IPS-NIHi7 (cell line): ENCODE data around the gene RPTOR.
"Not testable (repeated sequence)": the region's sequence is repeated elsewhere in the genome, so short reads cannot be mapped to it uniquely, and the experiment has no call there.

ENCODE experiments used
- DNase-seq: peaks from one replicate; pipeline ENCODE4 v3.0.0; 2012; ENCODE audit warnings: mixed read lengths; ENCODE audit errors: extremely low spot score

Gene RPTOR

DNA sequence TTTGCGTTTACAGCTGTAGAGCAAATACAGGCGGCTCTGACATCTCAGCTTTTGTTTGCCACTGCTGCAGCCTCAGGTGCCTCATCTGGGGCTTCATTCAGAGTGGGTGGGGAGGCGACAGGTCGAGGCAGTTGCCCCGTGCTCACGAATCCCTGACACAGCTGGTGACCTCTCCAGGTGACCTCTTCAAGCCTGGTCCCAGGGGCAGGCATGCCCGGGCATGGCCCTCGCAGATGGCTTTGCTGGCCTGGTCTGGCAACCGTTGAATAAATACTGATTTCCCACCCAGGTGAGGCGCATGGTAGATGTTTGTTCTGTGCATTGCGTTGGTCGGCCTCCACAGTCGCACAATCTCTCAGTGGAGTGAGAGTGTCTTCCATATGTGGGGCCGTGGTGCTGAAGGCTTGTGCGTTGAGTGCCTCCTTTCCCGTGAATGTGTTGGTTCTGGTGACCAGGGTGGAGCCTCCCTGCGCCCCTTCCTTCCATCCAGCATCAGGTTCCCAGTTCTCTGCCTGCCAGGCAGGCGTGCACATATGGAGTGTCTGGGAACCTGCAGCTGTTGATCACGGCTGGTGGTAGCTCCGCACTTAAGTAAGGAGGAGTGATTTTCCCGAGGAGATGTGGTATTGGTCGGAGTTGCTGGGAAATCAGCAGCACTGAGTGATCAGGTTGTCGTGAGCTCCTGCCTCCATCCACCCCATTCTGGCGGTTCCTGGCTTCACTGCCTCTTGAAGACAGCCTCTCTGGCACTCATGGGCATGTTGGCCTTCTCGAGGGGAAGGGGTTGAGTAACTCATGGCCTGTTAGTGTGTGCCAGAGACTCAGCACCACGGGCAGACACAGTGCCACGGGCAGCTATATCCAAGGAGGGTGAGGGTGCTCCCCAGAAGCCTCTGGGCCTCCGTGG is 149.7 kb downstream of the RPTOR start:
- DNase-seq = no peak

DNA sequence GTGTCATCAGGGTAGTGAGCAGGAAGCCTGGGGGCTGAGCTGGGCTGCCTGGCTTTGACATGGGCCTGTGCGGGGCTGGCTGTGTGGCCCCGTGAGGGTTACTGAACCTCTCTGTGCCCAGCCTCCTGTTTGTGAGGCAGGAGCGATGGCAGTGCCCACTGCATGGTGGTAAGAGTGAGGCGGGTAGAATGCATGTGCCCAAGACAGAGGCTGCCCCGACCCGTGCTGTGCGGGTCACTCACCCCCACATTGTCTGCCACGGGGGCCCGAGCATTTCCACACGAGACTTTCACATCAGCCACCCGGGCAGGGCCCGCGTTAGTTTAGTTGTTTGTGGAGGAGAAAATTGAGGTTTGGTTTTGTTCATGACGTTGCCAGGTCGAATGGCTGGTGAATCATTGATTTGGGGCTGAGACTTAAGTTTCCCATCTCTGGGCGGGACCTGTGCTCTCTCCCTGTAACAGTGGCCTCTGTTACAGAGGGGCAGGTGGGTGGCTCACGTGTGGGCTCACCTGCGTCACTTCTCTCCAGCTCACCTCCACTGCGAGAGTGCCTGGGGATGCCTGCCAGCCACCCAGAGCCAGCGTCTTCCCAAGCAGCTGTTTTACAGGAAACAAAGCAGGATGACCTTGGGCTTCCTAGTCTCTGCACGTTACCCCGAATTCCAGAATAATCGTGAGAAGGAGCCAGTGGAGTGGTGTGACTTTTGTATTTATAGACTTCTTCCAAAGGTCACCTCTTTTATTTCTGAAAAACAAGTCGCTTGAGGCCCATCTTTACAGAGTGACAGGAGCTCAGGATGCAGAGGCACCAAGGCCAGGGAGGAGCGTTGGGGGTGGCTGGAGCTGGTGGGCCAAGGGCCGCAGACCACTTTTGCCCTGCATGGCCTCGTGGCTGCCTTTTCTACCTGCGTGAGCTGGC is 150.6 kb downstream of the RPTOR start:
- no peak for DNase-seq

DNA sequence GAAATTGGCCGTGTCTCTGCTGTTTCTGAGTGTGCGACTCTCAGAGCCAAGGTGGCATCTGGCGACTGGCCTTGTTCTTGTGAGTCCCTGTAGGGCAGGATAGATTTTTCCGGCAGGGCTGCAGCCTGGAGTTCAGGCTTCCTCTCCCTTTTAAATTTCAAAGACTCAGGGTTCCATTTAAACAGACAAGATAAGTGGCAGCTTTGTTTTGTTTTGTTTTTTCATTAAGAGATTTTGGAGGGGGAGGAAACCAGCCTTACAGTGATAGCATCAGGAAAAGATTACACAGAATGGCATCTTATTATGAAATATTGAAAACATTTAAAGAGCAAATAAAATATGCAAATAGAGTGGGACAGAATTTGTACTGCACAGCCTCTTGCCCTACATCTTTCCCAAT is 151.3 kb downstream of the RPTOR start:
- no peak for DNase-seq

DNA sequence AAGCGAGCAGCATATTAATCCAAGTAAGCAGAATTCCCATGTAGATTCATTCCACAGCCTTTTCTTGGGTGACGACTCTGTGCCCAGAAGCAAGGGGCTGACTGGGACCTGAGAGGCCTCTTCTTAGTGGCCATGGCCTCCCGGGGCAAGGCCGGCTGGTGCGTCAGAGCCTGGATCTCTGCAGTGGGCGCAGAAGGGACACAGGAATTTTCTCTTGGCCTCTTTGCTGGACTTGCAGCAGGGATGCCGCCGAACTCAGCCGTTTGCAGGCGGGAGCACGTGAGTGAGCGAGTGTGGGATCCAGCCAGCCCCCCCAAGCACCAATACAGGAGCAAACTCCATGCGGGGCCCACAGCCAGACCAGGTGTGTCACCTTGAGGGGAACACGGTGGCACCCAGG is 151.8 kb downstream of the RPTOR start:
- DNase-seq = no peak

DNA sequence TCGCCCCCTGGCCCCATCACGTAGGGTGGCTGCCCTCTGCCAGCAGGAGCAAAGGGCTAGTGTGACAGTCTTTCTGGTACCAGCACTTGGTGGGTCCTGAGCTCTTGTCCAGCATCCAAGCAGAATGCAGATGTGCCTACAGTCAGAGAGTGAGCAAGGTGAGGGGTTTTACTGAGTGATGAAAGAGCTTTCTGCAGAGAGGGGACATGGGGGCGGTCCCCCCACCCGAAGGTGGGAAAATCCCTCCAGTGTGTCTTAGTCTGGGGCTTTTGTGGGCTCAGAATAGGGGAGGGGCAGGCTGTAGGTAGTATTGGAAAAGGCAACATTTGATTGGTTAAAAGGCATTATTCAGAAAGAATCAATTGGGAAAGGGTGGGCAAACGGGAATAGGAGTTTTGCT is 152.3 kb downstream of the RPTOR start:
- DNase-seq = no peak

DNA sequence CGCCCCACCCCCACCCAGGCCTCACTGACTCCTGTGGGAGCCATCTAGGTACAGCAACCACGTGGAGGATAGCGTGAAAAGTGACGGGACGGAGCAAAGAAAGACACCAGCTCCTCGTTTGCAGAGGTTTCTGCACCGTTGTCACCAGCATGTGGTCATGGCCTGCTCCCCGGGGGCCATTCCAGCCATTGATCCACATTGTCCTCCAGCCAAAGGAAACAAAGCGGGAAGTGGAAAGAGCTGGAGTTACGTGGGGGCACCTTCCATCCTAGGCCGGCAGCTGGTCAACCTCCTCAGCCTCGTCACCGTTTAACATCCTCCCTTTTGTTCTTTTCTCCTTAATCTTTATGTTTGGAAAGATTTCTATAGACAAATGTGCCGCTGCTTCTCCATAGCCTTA is 153.7 kb downstream of the RPTOR start:
- no peak for DNase-seq

DNA sequence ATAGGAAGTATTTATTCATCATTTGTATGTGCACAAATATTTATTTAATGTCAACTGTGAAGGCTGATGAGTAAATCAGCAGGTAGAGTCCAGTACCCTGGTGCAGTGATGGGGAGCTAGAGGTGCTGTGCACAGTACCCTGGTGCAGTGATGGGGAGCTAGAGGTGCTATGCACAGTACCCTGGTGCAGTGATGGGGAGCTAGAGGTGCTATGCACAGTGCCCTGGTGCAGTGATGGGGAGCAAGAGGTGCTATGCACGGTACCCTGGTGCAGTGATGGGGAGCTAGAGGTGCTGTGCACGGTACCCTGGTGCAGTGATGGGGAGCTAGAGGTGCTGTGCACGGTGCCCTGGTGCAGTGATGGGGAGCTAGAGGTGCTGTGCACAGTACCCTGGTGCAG is 154.6 kb downstream of the RPTOR start:
- DNase-seq = not testable (repeated sequence)

DNA sequence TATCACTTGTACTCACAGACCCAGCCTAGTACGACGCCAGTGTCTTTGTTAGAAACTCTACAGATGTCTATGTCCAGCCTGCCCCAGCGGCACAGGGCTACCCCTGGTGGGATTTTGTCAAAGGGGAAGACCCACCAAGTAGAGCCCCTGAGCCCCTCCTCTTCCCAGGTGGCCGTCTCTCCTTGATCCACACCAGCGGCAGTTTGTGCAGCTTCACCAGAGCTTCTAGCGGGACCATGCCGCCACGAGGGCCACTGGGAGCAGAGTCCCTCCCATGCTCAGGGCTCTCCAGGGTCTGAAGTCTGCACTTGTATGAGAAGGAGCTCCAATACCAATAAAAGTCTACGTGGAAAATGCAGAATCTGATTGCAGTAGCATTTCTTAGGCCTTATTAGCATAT is 157.1 kb downstream of the RPTOR start:
- no peak for DNase-seq

DNA sequence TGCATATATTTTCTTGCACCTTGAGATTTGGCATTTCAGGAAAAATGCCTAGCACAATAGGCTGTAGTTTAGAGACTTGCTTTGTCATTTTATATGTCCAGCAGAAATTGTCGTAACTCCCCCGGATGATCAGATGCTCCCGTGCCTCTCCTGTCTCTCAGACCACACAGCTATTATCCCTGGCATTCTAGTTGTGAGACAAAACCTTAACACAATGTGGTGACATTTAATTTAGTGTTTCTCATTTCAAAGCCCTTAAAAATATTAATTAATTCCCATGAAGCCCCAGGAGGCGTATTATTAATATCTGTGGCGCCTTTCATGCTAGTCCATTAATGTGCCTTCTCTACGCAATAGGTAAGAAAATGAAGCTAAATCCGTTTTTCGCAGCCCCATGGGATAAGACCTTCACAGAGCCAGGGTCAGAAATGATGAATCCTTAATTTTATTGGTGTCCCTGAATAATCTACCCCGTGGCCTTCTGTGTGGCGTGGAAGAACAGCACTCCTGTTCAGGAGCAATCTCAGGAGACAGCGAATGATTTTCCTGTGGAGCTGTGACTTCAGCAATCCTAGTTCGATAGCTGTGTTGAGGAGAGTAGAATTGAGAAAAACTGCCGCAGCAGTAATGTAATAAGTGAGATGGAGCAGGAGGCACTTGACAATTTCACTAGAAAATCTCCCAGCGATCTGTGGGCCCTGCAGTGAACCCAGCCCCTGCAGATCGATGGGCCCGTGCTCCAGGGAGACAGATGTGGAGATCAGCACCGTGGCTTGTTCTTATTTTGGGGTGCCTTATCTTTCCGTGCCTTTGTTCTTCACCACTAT is 157.9 kb downstream of the RPTOR start:
- no peak for DNase-seq

DNA sequence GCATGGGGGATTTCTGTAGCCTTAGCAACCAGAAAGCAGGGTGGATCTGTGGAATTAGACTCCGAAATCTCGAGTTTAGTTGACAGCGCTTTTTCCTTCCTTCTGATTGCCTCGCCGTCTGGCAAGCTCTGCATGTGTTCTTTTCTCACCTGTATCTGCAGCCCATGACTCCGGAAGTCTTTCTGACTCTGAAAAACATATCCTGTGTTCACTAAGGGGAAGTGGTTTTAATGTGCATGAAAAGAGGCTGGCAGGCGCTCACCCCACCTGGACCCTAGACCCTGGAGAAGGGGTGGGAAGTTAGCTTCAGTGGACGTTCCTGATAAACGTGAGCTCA is 158.5 kb downstream of the RPTOR start:
- DNase-seq = no peak

DNA sequence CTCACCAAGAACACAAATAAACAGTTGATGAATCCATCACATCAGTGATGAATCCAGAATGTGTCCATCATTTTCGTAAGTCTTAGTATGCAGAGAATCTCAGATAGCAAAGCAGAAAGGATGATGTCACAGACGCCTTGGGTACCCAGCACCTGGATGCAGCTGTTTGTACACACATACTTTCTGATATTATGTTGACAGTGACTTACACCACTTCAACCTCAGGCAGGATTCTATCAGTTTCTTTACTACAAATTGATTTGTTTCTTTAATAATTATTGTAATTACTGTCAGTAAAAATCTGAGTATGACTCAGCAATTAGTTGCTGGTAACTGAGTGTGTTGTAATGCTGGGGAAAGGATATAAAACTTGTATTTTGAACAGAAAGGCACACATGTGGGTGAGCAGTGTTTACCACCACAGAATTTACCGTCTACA is 159.8 kb downstream of the RPTOR start:
- no peak for DNase-seq

DNA sequence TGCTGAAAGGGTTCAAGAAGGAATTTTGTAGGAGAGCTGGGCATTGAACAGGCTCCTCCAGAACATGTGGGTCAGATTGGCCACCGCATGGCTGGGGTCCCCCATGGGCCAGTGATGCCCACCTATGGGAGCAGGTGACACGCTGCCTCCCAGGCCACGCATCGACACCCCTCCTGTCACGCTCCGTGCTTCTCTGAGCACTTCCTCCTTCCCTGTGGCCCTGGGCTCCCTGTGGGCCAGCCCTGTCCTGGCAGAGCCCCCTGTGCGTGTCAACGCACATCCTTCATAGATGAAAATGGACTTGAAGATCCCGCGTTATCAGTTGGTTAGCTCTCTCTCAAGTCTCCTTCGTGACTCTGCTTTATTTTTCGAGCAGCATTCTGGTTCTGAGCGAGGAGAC is 160.3 kb downstream of the RPTOR start:
- DNase-seq = no peak

DNA sequence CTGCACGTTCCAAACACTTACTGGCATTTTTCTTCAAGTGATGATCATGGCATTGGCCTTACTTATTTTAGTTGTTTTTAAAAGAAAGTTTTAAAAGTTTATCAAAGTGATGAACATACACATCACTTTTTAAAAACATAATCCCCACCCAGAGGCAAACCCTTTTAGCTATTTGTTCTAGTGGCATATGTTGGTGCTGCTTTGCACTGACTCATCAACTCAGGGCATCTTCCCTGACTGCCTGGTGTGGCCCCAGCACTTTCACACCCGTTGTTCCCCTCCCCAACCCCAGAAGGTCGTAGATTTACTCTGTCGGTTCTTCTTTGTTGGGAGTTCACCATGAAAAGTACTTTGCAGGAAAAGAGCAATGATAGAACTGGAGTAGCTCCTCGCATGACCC is 161.3 kb downstream of the RPTOR start:
- no peak for DNase-seq

DNA sequence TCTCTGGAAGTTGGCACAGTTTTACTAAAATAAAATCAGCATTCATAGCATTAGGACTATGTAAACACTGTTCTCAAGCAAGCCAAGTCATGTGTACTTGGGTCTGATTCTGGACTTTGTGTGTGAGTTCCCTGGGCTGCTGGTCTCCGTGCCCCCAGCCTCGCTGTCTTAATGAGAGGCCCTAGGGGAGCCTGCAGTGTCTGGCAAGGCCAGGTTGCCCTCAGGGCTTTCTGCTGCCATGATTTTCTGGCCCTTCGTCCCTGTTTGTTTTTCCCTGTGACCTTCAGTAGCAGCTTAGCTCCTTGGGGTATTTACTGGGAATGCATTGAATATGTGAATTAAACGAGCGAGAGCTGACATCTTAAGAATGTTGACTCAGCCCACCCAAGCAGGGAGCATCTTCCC is 161.8 kb downstream of the RPTOR start:
- DNase-seq = no peak

DNA sequence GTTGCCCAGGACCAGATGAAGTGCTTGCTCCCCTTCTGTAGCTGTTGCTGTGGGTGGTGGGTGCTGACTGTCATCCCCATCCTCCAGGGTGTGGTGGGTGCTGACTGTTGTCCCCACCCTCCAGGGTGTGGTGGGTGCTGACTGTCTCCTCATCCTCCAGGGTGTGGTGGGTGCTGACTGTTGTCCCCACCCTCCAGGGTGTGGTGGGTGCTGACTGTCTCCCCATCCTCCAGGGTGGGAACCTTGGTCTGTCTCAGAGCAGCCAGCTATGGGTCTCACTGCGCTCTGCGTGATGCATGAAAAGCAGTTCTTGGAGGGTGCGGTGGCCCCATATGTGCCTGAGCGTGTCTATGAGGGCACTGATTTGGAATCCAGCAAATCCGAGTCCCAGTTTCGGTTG is 163.8 kb downstream of the RPTOR start:
- DNase-seq = no peak

DNA sequence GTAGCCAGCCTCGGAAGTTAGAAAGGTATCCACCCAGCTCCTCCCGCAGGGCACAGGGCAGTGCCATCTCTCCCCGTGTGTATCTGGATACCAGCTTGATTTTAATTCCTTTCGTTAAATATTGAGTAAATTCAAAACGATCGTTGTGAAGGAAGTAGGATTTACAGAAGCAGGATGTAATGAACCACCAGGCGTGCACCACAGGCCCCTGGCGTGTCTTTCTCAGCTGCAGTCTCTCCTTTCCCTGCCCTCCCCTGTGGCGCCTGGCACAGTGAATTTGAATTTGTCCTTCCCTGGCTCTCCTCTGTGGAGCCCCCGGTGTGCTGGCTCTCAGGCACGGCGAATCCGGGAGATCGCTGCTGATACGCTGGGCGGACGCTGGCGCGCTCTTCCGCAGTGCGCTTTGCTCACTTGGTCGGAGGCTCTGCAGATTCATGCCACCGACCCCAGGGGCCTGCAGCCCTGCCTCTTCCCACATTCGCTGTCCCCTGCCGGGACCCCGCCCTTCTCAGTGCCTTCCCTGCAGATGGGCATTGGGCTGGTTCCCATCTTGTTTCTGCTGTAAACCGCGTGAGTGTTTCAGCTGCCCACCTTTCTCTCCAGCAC is 164.6 kb downstream of the RPTOR start:
- DNase-seq = no peak

DNA sequence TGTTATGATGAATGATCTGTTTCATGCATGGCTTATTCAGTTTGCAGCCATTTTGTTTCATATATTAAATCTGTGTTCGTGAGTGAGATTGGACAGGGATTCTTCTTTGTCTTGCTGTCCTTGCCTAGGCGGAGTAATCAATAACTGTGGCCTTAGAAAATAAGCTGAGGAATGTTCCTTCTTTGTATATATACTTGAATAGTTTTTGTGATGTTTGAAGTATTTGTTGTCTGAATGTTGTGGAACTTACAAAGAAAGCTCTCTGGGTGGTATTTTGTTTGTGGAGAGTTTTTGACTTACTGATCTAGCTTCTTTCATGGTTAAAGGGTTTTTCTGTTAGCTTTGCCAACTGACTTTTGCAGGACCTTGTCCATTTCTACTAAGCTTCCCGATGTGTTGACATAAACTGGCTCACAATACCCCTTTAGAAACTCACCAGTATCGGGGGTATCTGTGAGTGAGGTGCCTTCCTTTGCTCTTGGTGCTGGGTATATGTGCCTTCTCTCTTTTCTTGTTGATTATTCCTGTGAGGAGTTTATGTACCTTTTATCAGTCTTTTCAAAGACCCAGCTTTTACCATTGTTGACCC is 166.2 kb downstream of the RPTOR start:
- DNase-seq = no peak

DNA sequence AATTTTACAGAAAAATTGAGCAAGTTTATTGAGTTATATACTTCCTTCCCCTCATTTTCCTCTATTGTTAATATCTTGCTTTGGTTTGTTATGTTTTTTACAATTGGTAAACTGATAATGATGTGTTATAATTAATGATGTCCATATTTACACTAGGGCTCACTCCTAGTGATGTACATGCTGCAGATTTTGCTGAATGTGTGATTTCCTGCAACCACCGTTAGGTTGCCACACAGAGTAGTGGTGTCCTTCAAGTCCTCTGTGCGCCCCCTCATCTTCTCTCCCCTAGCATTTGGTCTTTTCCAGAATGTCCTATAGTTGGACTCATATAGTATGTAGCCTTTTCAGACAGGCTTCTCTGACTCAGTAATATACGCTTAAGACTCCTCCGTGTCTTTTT is 167.5 kb downstream of the RPTOR start:
- no peak for DNase-seq

DNA sequence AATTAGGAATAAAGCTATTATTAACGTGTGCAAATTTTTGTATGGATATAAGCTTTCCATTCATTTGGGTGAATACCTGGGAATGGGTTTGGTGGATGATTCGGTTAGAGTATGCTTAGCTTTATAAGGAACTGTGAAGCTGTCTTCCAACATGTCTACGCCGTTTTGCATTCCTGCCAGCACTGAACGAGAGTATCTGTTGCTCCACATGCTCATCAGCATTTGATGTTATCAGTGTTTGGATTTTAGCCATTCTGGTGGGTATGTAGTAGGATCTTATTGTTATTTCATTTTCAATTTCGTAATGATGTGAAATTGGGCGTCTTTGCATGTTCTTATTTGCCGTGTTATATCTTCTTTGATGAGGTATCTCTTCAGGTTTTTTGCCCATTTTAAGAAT is 168.0 kb downstream of the RPTOR start:
- no peak for DNase-seq

DNA sequence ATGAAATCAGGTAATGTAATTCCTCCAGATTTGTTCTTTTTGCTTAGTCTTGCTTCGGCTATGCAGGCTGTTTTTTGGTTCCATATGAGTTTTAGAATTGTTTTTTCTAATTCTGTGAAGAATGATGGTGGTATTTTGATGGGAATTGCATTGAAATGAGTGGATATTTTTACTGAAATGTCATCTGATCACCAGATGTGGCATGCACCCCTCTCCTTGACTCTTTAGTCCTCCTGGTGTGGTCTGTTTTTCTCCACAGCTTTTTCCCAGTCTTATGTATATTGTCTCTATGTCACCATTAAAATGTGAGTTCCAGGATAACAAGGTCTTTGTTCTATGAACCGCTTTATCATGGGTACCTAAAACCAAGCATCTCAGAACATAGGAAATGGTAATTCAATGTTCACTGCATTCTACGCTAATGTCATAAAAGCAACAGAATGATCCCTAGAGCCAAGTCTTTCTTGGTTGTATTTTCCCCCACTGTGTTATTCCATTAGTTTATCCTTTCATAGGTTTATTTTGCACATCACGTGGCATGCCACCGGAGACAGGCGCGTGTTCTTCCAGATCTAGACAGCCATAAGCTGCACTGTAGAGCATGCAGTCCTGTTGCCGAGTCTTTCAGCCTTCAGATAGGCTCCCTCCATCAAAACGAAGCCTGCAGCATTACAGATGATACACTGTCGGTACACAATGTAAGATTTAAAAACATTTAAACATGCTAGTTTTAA is 172.5 kb downstream of the RPTOR start:
- no peak for DNase-seq

DNA sequence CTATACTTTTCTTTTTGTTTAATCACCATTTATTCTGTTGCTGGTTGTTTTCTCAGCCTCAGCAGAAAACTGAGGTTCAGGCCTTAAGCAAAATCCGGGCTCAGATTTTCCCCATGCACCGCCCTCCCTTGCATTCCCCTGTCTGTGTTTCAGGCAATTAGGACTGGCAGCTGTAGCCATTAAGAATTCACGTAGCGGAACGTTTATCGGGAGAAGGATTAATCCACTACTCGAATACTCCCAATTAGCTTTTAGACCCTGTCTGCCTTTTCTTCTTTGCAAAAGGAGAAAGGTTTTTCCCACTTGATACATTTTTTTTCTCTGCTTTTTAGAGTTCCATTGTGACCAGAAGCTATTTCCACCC is 173.1 kb downstream of the RPTOR start:
- DNase-seq = no peak
